ENCODE data around the gene ARFIP1.

ARFIP1 gene

GRCh38 chr4:152939621-152940020, 159.9 kb downstream of the ARFIP1 start:
- DNase-seq (ENCODE audit: low spot score), result no peak

GRCh38 chr4:152940461-152940860, 160.7 kb downstream of the ARFIP1 start:
- DNase-seq (ENCODE audit: low spot score), result no peak

GRCh38 chr4:152941411-152941810, 161.7 kb downstream of the ARFIP1 start:
- no peak for DNase-seq (ENCODE audit: low spot score)

GRCh38 chr4:152942346-152942745, 162.6 kb downstream of the ARFIP1 start:
- no peak for DNase-seq (ENCODE audit: low spot score)

GRCh38 chr4:152943672-152944071, 163.9 kb downstream of the ARFIP1 start:
- peak; percentile 87 for DNase-seq (ENCODE audit: low spot score)

GRCh38 chr4:152944666-152945320, 165.0 kb downstream of the ARFIP1 start:
- no peak for DNase-seq (ENCODE audit: low spot score)

GRCh38 chr4:152945639-152946038, 165.9 kb downstream of the ARFIP1 start:
- DNase-seq (ENCODE audit: low spot score), result no peak

- DNase-seq (ENCODE audit: low spot score), result no peak
These were observed 166.7 kb downstream of the ARFIP1 start for GRCh38 chr4:152946446-152946845.

- DNase-seq (ENCODE audit: low spot score), result no peak
These were observed 167.6 kb downstream of the ARFIP1 start for GRCh38 chr4:152947311-152947710.

- no peak for DNase-seq (ENCODE audit: low spot score)
These were observed 170.2 kb downstream of the ARFIP1 start for GRCh38 chr4:152949930-152950329.

GRCh38 chr4:152950402-152951274, 170.9 kb downstream of the ARFIP1 start:
- no peak for DNase-seq (ENCODE audit: low spot score)

- no peak for DNase-seq (ENCODE audit: low spot score)
These were observed 171.6 kb downstream of the ARFIP1 start for GRCh38 chr4:152951348-152951747.

- no peak for DNase-seq (ENCODE audit: low spot score)
These were observed 173.8 kb downstream of the ARFIP1 start for GRCh38 chr4:152953514-152953913.

GRCh38 chr4:152954741-152955140, 175.0 kb downstream of the ARFIP1 start:
- DNase-seq (ENCODE audit: low spot score), result no peak

- no peak for DNase-seq (ENCODE audit: low spot score)
These were observed 176.4 kb downstream of the ARFIP1 start for GRCh38 chr4:152956147-152956546.

GRCh38 chr4:152956650-152957436, 177.1 kb downstream of the ARFIP1 start:
- DNase-seq (ENCODE audit: low spot score), result no peak

- DNase-seq (ENCODE audit: low spot score), result no peak
These were observed 177.8 kb downstream of the ARFIP1 start for GRCh38 chr4:152957437-152958171.

- no peak for DNase-seq (ENCODE audit: low spot score)
These were observed 179.3 kb downstream of the ARFIP1 start for GRCh38 chr4:152959080-152959479.

- no peak for DNase-seq (ENCODE audit: low spot score)
These were observed 180.3 kb downstream of the ARFIP1 start for GRCh38 chr4:152960082-152960481.

GRCh38 chr4:152961014-152961772, 181.4 kb downstream of the ARFIP1 start:
- DNase-seq (ENCODE audit: low spot score), result no peak

GRCh38 chr4:152961773-152962115, 182.0 kb downstream of the ARFIP1 start:
- DNase-seq (ENCODE audit: low spot score), result no peak
